Glomerular endothelial cell (primary cell): ENCODE measurements around the gene PCNA. TPM values are rescaled to one million over a fixed set of nuclear protein-coding genes. Genes with fewer than 3 reads are reported as not detected.

Source experiments
- DNase-seq: peaks from one replicate; pipeline ENCODE4 v3.0.0-alpha.2; 2011; ENCODE audit warnings: low read depth, low spot score; ENCODE audit errors: extremely low read depth
- total RNA-seq: library from RNA; depleted of rRNA; stranded (reverse); fragments of >200 nt; gene quantifications from 2 replicates; pipeline ENCODE4 v1.2.3, GENCODE V29; 2015

Gene PCNA
- total RNA-seq, 1 donor from 2014 or later, result 101 TPM

GRCh38 chr20:5145365-5146098, 25.8 kb upstream of the PCNA start:
- no peak for DNase-seq

GRCh38 chr20:5143851-5144250, 24.1 kb upstream of the PCNA start:
- no peak for DNase-seq

- DNase-seq, result no peak
Measured at GRCh38 chr20:5141615-5142014, 21.9 kb upstream of the PCNA start.

- DNase-seq, result no peak
Measured at GRCh38 chr20:5140195-5140594, 20.4 kb upstream of the PCNA start.

DNA sequence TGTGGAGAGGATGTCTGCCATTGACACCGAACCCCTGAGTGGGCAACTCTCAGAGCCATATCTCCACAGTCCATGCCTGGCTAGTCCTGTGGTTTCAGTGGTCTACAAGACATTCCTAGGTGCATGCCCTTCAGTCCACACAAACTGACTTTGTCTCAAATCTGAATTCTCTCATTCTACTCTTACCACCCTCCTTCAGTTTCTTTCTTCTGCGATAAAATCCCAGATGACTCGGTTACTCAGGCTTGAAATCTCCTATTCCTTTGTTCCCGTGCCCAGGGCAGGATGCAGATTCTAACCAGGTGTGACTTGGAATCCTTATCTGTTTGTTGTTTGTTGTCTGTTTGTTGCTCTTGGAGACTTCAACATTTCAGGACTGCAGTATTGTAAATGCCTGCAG, 16.3 kb upstream of the PCNA start:
- DNase-seq, result no peak

DNA sequence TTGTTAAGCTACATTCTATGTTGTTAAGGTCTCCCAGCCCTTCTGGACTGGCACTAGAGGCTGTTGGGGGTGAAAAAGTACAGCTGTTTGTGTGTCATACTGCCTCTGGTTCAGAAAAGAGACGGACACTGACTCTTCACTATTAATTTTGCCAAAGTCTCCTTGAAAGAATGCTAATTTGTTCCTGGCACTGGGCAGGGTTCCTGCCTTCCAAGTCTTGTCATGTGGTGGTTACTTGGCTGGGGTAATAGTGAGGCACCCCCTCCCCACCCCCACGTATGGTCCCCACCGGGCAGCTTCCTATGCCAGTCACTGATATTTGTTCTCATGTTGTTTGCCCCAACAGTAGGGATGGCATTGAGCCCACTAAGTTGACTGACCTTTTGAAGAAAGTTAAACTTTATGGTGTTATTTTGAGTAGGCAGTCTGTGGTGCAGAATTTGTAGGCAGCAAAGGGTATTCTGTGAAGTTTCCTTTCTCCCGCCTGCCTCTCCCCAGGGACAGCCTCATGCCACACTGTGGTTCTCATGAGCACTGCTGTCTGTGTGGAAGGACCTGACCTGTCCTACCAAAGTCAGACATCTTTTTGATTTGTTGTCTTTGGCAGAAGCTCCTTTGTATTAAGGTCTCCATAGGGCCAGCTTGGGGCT, 15.7 kb upstream of the PCNA start:
- DNase-seq, result no peak

DNA sequence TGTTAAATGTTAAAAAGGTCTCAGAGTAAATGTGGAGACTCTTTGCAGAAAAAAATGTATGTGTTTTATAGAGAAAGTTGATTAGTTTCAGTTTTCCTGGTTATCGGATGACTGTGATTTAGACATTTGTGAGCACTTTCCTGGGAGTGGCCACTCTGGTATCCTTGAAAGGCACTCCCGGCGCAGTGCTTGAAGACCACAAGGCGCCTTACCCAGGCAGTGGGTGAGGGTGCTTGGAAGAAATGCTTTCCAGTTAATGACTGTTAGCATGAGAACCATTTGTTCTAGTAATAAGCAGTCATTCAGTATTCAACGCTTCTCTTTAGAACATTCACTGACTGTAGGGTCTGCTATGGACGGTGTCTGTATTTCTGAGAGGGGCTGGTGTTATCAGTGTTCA, 14.2 kb upstream of the PCNA start:
- DNase-seq, result no peak

GRCh38 chr20:5131502-5131901, 11.7 kb upstream of the PCNA start:
- no peak for DNase-seq

DNA sequence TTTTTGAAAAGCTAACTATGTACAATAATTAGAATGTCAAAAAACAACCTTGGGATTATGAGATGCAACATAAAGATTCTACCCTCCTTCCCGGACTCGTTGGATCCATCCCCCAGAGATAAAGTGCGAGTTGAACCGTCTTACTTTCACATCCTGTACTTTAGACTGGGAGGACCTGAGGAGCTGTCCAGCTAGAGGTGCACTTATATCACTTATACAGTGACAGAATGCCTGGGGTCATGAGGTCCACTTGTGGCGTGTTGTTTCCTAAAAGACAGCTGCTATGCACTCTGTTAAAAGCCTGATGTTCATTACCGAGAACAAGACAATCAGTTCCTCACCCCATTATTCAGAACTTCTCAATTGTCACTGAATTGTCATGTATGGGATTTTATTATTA, 9.1 kb upstream of the PCNA start:
- no peak for DNase-seq

GRCh38 chr20:5127859-5128424, 8.2 kb upstream of the PCNA start:
- no peak for DNase-seq

- no peak for DNase-seq
Measured at GRCh38 chr20:5127204-5127858, 7.6 kb upstream of the PCNA start.

GRCh38 chr20:5126512-5127203, 6.9 kb upstream of the PCNA start, which contains the start of gene CDS2:
CDS2 (plus strand) TSS chr20:5127008; CDS start chr20:5127093, 85 bp downstream.
- DNase-seq, result peak; percentile 85

- no peak for DNase-seq
Measured at GRCh38 chr20:5122873-5123260, 3.1 kb upstream of the PCNA start.

GRCh38 chr20:5120185-5120476, 373 bp upstream of the PCNA start:
- DNase-seq, result no peak

DNA sequence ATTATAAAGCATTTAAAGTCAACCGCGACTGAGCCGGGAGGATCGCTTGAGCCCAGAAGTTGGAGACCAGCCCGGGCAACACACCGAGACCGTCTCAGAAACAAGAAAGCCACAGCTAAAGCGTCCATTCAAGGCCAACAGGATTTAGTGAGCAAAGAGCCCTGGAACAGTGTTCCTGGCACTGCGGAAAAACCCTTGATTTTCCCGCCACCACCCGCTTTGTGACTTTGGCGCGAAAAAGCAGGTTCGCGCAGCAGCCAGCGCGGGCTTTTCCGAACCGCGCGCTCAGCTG, 669 bp downstream of the PCNA start:
- DNase-seq, result no peak

GRCh38 chr20:5118220-5119142, 1.3 kb downstream of the PCNA start:
- no peak for DNase-seq

DNA sequence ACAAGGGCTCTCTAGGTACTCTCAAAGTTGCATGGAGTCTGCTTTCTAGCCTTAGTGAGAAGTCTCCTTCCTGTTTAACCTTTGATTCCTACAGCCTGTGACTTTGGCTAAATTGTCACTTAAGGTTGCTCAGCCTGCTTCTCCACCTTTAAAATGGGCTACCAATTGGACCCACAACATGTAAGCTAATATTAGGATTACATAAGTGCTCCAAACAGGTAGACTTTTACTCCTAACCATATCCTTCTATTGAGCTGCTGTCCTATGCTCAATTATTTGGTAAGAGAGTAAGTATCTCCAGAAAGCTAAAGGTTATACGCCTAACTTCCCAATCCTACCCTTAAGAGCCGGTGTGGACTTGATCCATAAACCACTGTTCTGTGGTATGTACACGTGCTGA, 2.9 kb downstream of the PCNA start:
- no peak for DNase-seq

GRCh38 chr20:5114403-5114802, 5.4 kb downstream of the PCNA start:
- no peak for DNase-seq

- DNase-seq, result no peak
Measured at GRCh38 chr20:5113615-5113986, 6.2 kb downstream of the PCNA start.

DNA sequence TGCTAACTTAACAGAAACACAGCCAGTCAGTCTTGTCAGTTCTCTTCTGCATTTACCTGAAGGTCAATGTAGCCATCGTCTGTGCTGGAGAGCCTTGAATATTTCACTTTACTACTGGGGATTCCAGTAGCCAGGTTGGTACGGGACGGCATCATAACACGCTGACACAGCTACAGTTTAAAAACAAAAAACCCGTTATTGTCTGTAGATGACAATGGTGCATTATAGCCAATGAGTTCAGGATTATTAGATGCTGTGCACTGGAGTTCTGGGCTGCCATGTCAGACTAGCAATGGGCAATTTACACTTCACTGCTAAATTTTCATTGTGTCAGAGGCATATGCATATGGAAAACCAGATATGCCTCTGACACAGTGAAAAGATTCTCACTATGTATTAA, 10.5 kb downstream of the PCNA start:
- no peak for DNase-seq

- DNase-seq, result no peak
Measured at GRCh38 chr20:5104479-5104878, 15.3 kb downstream of the PCNA start.
